PC-3 (cell line): Measurements from ENCODE around the gene DHCR24.

ENCODE experiments used
- CTCF ChIP-seq: fragments of 300-600 bp; sonication (generic); conservative IDR thresholded peaks from 2 replicates; pipeline ENCODE4 v1.5.1; 2017; ENCODE audit warnings: antibody characterized with exemption, low read depth, mild to moderate bottlenecking, low read length
- EZH2 ChIP-seq: fragments of 300-600 bp; sonication (generic); IDR thresholded peaks from one replicate; pipeline ENCODE4 v1.6.1; 2017; ENCODE audit warnings: antibody characterized with exemption, mild to moderate bottlenecking, low read length; ENCODE audit not compliant: unreplicated experiment

- TF ChIP-seq CTCF (no peak), EZH2 (no peak)
Observed at GRCh38 chr1:54809496-54810074, 77.4 kb downstream of the DHCR24 start.
